Smooth muscle cell of the brain vasculature (primary cell): ENCODE measurements around the gene TP53TG5.
A peak's percentile ranks its signal among the peaks of the same experiment; 100 is the strongest.

Source experiments
- DNase-seq: peaks from one replicate; pipeline ENCODE4 v3.0.0-alpha.2; 2012; ENCODE audit warnings: low read depth, low spot score

TP53TG5 gene

DNA sequence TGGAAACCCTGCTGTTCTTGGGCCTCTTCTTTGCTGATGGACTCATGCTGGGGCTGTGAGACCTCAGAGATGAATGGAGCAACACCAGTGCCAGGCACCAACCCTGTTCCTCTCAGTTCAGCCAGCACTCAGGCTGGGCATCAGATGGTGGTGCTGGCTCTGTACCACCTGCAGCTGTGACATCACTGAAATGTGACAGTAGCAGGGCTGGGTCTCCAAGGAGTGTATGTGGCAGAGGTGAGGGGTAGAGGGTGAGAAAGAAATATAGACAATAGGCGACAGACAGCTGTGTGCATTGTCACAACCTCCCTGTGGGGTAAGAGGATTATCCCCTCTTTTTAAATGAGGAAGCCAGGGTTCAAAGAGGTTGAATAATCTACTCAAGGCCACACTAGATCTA, at the start of gene TP53TG5:
TSS of gene TP53TG5 (minus strand) at position 135 of the 400 bp plus-strand sequence. CDS start at position 46, 89 bp downstream.
- DNase-seq: no peak

DNA sequence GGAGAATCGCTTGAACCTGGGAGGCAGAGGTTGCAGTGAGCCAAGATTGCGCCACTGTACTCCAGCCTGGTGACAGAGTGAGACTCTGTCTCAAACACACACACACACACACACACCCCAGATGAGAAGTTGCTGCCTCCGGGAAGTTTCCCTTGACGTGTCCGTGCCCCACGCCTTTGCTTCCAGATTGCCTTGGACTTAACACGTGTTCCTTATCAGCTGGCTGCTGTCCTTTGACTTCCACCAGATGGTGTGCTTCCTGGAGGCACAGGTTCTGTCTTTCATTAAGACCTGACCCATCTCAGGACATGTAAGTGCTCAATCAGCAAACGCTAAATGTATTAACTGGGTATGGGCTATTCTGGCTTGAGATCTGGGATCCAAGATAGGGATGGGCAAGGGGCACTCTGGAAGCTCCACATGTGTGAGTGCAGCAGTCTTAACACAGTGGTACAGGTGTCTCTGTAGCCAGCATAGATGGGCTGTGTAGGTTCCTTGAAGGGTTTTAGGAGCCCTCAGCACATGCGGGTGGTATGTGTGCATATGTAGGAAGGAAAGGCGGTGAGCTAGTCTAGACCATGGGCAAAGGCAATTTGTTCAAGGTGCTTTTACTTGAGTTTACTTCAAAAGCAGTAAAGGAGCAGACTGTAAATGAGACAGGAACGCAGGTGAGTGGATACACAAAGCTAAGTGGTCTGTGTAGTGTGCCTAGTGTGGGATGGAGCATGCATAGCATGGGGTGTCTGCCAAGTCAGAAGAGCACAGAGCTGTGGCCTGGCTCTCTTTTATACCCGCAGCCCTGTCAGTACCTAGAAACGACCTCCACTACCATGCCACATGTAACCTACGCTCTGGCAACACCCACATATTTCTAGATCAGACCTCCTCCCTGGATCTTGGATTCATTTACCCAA, 49.4 kb upstream of the TP53TG5 start:
- DNase-seq: no peak

DNA sequence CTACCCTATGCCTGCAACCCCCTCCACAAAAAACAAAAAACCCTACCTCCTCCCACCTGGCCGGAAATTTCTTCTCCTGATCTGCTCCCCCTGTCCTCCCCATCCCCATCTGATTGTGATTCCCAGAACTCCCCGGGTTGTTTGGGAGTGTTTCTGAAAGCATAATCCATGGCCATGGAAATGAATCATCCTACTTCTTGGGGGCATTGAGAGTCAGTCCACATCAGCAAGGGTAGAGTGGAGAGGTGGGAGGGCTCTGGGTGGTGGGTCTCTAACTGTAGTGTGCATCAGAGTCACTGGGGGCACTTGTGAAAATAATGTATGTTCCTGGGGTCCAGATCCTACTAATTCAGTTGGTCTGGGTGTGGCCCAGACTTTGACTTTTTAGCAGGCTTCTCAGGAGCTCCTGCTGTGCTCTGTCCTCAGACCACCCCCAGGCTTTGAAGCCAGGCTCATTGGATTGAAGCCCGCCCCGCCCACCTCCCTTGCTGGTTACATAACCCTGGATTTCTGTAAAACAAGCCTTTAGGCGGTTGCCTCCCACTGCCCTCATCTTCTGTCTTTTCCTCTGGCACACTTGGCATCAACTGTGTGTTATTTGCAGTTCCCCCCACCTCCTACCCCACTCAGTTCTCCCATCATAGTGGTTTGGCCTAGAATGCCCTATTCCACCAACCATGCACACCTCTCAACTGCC, 48.3 kb upstream of the TP53TG5 start:
- DNase-seq: no peak

DNA sequence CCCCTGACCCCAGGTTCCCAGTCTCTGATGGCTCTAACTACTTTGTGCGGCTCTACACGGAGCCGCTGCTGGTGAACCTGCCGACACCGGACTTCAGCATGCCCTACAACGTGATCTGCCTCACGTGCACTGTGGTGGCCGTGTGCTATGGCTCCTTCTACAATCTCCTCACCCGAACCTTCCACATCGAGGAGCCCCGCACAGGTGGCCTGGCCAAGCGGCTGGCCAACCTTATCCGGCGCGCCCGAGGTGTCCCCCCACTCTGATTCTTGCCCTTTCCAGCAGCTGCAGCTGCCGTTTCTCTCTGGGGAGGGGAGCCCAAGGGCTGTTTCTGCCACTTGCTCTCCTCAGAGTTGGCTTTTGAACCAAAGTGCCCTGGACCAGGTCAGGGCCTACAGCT, 47.4 kb upstream of the TP53TG5 start:
- DNase-seq: no peak

DNA sequence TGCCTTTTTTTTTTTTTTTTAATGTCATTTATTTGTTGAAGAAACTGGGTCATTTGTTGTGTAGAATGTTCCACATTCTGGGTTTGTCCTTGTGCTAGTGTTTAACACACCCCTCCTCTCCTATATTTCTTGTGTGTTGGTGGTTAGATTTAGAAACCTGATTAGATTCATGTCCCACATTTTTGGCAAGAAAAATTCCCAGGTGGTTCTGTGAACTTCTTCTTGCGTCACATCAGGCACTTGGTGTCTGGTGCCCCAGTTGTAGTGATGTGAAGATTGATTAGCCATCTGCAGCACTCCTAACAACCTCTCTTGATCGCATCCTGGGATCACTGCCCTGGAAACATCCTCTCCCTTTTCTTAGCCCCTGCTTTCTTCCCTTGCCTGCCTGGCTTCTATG, 45.6 kb upstream of the TP53TG5 start:
- DNase-seq: no peak

DNA sequence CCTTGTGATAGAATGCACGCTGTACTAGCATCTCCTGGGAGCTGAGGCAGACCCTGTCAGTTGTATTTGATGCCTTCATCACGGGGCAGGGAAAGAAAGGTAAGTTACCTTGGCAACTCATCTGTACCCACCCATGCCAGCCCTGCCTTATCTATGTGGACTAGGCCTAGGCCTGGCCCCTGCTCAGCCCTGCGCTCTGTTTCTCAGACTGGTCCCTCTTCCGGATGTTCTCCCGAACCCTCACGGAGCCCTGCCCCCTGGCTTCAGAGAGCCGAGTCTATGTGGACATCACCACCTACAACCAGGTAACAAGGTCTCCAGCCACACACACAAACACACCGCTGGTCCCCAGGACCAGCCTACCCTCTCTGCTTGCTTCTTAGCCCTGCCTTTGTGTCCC, 42.0 kb upstream of the TP53TG5 start:
- DNase-seq: no peak

DNA sequence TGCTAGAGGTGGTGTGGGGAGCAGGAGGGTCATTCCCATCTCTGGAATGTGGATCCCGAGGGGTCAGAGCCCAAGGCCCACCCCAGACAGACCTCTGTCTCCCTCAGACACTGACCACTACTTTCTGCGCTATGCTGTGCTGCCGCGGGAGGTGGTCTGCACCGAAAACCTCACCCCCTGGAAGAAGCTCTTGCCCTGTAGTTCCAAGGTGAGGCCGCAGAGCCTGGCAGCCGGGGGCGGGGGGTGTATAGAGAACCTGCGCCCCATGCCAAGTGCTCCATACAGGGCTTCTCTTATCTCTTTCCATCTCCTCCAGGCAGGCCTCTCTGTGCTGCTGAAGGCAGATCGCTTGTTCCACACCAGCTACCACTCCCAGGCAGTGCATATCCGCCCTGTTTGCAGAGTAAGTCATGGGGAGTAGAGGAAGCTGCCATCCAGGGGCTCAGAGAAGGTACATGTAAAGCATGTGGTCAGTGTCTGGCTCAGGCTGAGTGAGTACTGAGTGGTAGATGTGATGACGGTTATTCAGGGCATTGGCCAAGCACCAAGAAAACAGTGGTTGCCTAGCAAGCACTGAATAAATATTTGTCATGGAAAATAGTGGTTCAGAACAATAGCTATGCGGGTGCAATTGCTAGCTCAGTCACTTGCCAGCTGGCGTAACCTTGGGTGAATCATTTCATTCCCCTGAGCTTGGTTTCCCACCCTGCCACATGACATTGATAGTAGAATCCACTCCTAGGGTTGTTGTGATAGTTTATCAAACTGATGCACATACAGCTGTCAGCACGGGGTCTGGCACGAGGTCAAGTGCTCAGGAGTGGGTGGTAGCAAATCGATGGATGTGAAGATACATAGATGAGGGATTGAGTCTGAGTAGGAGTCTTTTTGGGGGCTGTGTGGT, 41.3 kb upstream of the TP53TG5 start:
- DNase-seq: peak; percentile 28

DNA sequence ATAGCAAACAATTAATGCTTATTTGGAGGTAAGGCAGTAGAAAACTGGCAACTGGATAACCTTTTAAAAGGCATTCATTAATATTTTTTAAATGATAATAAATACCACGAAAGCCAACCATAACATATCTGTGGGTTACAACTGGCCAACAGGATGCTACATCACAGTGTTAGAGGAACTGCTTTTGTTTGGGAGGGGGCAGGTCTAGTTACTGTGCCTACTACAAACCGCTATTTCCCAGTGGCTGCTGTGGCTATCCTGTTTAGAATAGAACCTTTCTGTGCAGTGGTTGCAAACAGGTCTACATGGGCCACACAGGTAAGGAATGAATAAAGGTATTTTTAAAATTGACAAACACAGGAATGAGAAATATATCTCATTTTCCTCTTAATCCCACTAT, 38.8 kb upstream of the TP53TG5 start:
- DNase-seq: no peak

DNA sequence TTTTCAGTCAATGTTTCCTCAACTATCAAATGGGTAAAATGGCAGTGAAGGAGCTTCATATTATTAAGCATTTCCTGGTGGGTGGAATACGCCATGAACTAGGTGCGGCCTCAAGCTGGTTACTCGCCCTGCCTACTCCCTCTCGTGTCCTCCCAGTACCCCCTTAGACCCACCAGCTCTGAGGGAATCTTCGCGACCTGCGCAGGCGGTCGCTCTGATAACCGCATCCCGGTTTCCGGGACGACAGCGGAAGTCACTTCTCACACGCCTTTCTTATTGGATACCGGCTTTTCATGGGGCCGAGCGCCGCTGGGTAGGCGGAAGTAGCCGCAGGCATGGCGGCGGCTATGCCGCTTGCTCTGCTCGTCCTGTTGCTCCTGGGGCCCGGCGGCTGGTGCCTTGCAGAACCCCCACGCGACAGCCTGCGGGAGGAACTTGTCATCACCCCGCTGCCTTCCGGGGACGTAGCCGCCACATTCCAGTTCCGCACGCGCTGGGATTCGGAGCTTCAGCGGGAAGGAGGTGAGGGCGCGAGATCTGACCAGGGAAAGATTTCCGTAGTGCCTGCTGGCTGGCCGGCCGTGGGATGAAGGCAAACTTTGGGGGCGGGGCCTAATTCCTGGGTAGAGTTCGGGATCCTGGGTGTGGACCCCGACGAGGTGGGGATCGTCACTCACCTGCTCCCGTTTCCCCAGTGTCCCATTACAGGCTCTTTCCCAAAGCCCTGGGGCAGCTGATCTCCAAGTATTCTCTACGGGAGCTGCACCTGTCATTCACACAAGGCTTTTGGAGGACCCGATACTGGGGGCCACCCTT, 37.9 kb upstream of the TP53TG5 start, which contains the start of gene PIGT:
TSS of gene PIGT (plus strand) at position 320 of the 816 bp plus-strand sequence. CDS start at position 336, 16 bp downstream.
- peak; percentile 29 for DNase-seq

DNA sequence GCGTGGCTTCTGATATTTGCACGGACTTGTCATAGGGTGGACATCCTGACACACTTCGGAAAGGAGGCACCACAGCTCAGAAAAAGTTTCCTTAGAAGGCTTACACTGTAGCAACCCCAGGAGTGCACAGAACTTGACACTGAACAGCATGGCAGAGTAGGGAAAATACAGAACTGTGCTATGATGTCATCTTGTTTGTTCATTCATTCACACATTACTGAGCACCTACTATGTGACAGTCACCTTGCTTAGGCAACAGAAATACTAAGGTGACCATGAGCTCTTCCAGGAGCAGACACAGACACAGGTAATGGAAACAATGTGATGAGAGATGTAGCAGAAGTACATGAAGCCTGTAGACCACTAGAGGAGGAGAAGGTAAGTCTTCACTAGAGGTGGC, 35.4 kb upstream of the TP53TG5 start:
- no peak for DNase-seq

DNA sequence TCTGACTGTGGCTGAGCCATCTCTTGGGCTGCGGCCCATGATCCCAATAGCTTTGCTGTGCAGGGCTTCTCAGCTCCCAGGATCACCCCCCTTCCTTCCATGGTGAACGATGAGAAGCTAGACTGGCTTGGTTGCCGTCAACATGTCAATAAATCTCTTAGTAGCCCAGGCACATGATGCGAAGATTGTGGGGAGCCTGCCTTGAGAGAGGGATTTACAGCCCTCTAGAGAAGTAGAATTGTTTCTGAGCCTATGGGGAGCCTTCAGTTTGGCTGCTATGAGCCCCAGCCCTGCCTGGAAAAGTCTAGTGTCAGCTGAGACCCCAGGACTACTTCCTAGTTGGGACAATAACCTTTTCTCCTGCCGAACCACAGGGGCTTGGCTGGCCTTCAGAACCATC, 34.5 kb upstream of the TP53TG5 start:
- DNase-seq: no peak

DNA sequence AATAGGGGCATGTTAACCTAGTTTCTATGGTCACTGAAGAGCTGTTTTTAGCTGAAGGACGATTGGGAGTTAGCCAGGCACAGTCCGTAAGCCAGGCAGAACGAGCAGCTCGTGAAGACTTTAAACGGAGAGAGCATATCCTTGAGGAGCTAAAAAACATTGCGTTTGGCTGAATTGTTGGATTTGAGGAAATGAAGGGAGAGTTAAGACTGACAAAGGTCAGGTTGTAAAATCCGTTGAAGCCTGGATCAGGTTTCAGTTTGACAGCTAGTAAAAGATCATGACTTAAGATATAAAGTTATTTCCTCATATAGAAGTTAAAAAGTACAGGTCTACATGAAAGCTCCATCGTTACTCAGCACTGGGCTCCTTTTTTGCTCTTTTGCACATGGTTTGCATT, 32.8 kb upstream of the TP53TG5 start:
- no peak for DNase-seq

DNA sequence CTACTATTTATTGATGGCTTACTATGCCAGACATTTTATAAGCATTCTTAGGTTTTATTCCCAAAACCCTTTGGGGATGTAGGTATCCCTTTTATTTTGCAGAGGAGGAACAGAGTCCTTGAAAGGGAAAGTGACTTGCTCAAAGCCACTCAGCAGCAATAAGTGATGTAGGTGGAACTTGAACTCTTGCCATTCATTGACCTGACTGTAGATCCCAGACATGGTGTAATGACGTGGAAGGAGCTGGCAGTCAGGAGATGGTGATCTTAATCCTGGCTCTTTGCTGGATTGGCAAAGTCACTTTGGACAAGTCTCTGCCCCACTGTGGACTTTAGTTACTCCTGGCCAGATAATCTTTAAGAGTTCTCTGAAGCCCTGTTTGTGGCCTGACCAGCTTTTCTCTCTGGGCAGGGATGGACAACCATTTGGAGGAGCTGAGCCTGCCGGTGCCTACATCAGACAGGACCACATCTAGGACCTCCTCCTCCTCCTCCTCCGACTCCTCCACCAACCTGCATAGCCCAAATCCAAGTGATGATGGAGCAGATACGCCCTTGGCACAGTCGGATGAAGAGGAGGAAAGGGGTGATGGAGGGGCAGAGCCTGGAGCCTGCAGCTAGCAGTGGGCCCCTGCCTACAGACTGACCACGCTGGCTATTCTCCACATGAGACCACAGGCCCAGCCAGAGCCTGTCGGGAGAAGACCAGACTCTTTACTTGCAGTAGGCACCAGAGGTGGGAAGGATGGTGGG, 31.6 kb upstream of the TP53TG5 start:
- DNase-seq: no peak

DNA sequence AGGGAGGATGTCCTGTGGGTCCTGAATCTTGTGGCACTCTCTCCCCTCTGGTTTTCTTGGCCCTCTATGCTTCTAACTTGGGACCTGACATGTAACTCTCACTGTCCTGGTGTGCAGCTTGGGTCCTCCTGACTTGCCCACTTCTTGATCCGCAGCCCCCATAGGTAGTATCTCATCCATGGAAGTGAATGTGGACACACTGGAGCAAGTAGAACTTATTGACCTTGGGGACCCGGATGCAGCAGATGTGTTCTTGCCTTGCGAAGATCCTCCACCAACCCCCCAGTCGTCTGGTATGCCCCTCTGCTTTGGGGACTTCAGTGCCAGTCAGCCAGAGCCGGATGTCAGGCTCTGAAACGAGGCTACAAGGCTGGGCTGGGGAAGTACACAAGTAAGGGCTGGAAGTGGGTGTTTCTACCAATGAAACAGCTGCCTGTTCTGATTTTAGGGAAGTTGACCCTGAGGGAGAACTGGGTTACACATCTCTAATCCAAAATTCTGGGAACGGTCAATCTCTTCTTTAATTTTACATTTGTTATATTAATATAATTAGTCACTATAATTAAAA, 30.6 kb upstream of the TP53TG5 start:
- DNase-seq: no peak

DNA sequence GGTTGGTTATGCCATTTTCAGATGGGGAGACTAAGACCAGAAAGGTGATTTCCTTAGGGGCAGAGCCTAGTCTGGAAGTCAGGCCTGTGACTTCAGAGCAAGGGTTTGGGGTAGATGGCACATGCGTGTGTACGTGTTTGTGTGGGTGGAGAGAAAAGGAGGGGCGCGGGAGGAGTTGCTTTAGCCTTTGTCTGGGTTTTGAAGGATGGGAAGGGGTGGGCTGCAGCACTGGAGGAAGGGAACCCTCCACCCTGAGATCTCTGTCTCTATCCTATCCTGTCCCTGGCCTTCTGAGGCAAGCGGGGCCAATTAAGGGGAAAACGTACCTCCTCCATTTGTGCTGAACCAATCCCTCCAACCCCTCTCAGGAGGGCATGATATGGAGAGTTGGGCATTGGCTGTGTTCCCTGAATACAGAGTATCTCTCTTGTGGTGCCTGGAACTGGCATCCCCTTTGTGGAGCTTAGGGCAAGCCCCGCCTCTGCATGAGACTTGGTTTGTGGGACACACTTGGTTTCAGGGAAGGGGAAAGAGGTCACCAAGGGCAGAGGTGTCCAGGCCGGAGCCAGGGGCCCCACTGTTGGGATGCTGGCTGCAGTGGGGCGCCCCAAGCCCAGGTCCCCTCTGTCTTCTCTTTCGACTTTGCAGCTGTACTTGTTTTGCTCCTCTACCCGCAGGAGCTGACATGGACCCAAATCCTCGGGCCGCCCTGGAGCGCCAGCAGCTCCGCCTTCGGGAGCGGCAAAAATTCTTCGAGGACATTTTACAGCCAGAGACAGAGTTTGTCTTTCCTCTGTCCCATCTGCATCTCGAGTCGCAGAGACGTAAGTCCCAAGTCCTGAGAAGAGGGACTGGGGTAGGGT, 29.9 kb upstream of the TP53TG5 start, which contains the start of gene DBNDD2:
TSS of gene DBNDD2 (plus strand) at position 507 of the 863 bp plus-strand sequence. CDS start at position 686, 179 bp downstream.
- DNase-seq: no peak

DNA sequence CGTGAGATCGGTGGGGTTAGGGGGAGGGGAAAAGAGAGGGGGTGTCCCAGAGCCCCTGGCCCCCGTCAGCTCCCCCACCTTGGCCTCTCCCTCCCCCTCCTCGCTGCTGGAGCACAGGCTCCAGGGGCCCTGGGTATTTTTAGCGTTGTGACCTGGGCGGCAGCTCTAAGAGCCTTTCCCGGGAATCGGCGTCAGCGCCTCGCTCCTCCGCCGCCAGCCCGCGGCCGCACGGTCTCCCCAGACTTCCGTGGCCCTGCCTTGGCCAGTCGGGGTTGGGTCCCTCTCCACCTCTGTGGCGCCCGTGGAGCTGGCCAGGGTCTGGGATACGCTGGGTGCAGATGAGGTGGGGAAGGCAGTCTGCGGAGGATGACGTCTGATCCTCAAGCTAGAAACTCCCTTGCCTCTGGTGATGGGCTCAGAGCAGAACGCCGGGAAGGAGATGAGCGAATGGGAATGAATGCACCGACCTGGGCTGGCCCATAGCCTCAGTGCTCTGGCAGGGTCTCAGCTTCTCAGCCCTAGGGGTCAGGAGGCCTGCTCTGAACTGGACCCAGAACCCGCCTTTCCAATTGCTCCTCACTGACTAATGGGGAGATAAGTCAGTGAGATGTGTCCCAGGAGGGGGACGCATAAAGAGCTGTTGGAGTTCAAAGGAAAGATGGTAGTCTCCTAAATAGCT, 29.1 kb upstream of the TP53TG5 start:
- DNase-seq: no peak

DNA sequence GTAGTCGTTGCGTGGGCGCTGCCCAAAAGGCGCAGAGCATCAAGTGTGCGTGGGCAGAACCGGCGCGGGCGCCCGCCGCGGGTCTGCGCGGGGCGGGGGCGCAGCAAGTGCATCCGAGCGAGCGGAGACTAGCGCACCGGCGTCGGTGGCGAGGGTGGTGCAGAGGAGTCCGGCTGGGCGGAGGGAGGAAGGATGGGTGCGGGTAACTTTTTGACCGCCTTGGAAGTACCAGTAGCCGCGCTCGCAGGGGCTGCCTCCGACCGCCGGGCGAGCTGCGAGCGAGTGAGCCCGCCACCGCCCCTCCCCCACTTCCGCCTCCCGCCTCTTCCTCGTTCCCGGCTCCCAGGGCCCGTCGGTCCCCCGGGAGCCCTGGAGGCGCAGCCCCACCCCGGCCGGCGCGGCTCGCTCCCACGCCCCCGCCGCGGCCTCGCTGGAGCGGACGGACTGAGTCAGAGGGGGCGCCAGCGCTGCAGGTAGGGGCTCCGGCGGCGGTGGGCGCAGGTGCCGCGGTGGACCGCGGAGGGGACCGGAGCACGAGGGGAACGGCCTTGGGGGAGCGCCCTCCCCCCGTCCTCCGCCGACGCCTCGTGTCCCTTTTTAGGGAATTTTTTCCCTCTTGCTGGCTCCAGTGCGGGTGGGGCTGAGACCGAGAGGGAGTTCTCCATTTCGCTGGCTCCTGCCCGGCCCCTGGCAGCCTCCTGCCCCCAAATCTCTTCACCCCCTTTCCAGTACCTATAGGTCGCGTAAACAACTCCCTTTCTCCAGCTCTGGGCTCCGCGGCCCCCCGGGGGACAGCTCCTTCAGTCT, 28.3 kb upstream of the TP53TG5 start:
- DNase-seq: no peak
